Liver (tissue), 9 donors: ENCODE results near the gene ANAPC4. TPM values are rescaled to one million over a fixed set of nuclear protein-coding genes. Genes with fewer than 3 reads are reported as not detected.

Experiments
- DNase-seq: peaks from one replicate; pipeline ENCODE4 v3.0.0-alpha.2; 2017; ENCODE audit warnings: low spot score
- H3K27ac ChIP-seq, 2 donors: one replicate each; pipeline ENCODE4 v1.7.0; 2013; ENCODE audit warnings: inconsistent platforms in 2 of 2, low read length in 2 of 2, control low read depth in 1 of 2, low read depth in 1 of 2, mild to moderate bottlenecking in 1 of 2
- H3K27me3 ChIP-seq, 4 donors: one replicate each; pipeline versions ENCODE4 v1.6.1 to v1.7.0; 2013; ENCODE audit warnings: low read length in 3 of 4, inconsistent platforms in 1 of 4, mild to moderate bottlenecking in 1 of 4, moderate library complexity in 1 of 4; ENCODE audit not compliant: control insufficient read depth in 4 of 4, insufficient read depth in 4 of 4
- H3K36me3 ChIP-seq, 4 donors: one replicate each; pipeline versions ENCODE4 v1.6.1 to v1.7.0; 2013; ENCODE audit warnings: low read length in 3 of 4, mild to moderate bottlenecking in 3 of 4, low read depth in 1 of 4, moderate library complexity in 1 of 4; ENCODE audit not compliant: control insufficient read depth in 4 of 4, insufficient read depth in 3 of 4
- H3K4me1 ChIP-seq, 4 donors: one replicate each; pipeline versions ENCODE4 v1.6.1 to v1.7.0; 2013; ENCODE audit warnings: low read length in 3 of 4, mild to moderate bottlenecking in 3 of 4, moderate library complexity in 1 of 4; ENCODE audit not compliant: control insufficient read depth in 4 of 4, insufficient read depth in 4 of 4
- H3K4me3 ChIP-seq, 3 donors: one replicate each; pipeline versions ENCODE4 v1.6.1 to v1.7.0; 2013; ENCODE audit warnings: low read length in 3 of 3, control low read depth in 1 of 3, low read depth in 1 of 3, mild to moderate bottlenecking in 1 of 3
- H3K9ac ChIP-seq, 2 donors: one replicate each; pipeline ENCODE4 v1.7.0; 2013; ENCODE audit warnings: low read length in 2 of 2, mild to moderate bottlenecking in 2 of 2, moderate library complexity in 2 of 2, control low read depth in 1 of 2, low read depth in 1 of 2
- H3K9me3 ChIP-seq, 4 donors: one replicate each; pipeline versions ENCODE4 v1.6.1 to v1.7.0; 2013; ENCODE audit warnings: low read length in 3 of 4; ENCODE audit not compliant: control insufficient read depth in 4 of 4
- CTCF ChIP-seq: fragments of 150-350 bp; IDR thresholded peaks from 2 replicates; pipeline ENCODE4 v1.5.1; 2017; ENCODE audit warnings: improper control_type of control experiment, low read depth, low read length; ENCODE audit not compliant: missing input control
- FOXA1 ChIP-seq: IDR thresholded peaks from 2 replicates; pipeline ENCODE4 v1.6.1; 2016; ENCODE audit warnings: antibody characterized with exemption
- FOXA2 ChIP-seq: IDR thresholded peaks from 2 replicates; pipeline ENCODE4 v1.6.1; 2016; ENCODE audit warnings: antibody characterized with exemption
- GABPA ChIP-seq, 2 donors: IDR thresholded peaks in 1 of 2; conservative IDR thresholded peaks in 1 of 2; 2 replicates each; pipeline ENCODE4 v1.6.1; 2016; ENCODE audit warnings: antibody characterized with exemption in 2 of 2, mild to moderate bottlenecking in 1 of 2, moderate library complexity in 1 of 2
- HNF4A ChIP-seq, 2 donors: conservative IDR thresholded peaks; 2 replicates each; pipeline ENCODE4 v1.6.1; 2016; ENCODE audit warnings: antibody characterized with exemption in 2 of 2, mild to moderate bottlenecking in 2 of 2
- JUND ChIP-seq, 2 donors: IDR thresholded peaks; 2 replicates each; pipeline ENCODE4 v1.6.1; 2016; ENCODE audit warnings: antibody characterized with exemption in 2 of 2
- MAX ChIP-seq: IDR thresholded peaks from 2 replicates; pipeline ENCODE4 v1.6.1; 2016; ENCODE audit warnings: antibody characterized with exemption
- NR2F2 ChIP-seq: IDR thresholded peaks from 2 replicates; pipeline ENCODE4 v1.6.1; 2016; ENCODE audit warnings: antibody characterized with exemption
- REST ChIP-seq: IDR thresholded peaks from 2 replicates; pipeline ENCODE4 v1.6.1; 2016; ENCODE audit warnings: antibody characterized with exemption, mild to moderate bottlenecking
- RXRA ChIP-seq, 2 donors: IDR thresholded peaks; 2 replicates each; pipeline ENCODE4 v1.6.1; 2017 to 2018; ENCODE audit warnings: antibody characterized with exemption in 2 of 2, mild to moderate bottlenecking in 1 of 2
- SP1 ChIP-seq: IDR thresholded peaks from 2 replicates; pipeline ENCODE4 v1.6.1; 2018; ENCODE audit warnings: antibody characterized with exemption, mild to moderate bottlenecking
- TAF1 ChIP-seq: conservative IDR thresholded peaks from 2 replicates; pipeline ENCODE4 v1.6.1; 2016; ENCODE audit warnings: antibody characterized with exemption, mild to moderate bottlenecking
- YY1 ChIP-seq: IDR thresholded peaks from 2 replicates; pipeline ENCODE4 v1.6.1; 2016; ENCODE audit warnings: antibody characterized with exemption, mild to moderate bottlenecking
- WGBS: extraction: QIAGEN DNeasy Blood & Tissue Kit; methylation state at CpG from one replicate; pipeline ENCODE4 v1.1.7; 2013; 5-methylcytosine and 5-hydroxymethylcytosine counted together
- polyA plus RNA-seq, 2 donors: library from polyadenylated mRNA; stranded (reverse) in 1 of 2; unstranded in 1 of 2; fragments of 200-250 nt in 1 of 2; fragments of >200 nt in 1 of 2; fragmentation: Nextera tagmentation in 1 of 2; extraction: Ambion mirVana in 1 of 2; gene quantifications; one replicate each; pipeline versions ENCODE4 v1.2.1 to v1.2.3, GENCODE V29; 2013 to 2015
- total RNA-seq, 2 donors: library from RNA; depleted of rRNA; stranded (reverse); fragments of >200 nt; gene quantifications; one replicate each; pipeline ENCODE4 v1.2.3, GENCODE V29; 2014
- TF ChIP-seq, protein P1 (sequence below): IDR thresholded peaks from 2 replicates; pipeline ENCODE4 v1.6.1; 2016; ENCODE audit warnings: antibody characterized with exemption
- TF ChIP-seq, protein P2 (sequence below): IDR thresholded peaks from 2 replicates; pipeline ENCODE4 v1.6.1; 2016; ENCODE audit warnings: antibody characterized with exemption
- donor health status: healthy.
- donor health status: healthy.
- donor health status: healthy.
- donor health status: healthy.
- donor health status: healthy.

Gene ANAPC4
- total and polyA plus RNA-seq, 4 donors: 5.7 to 17.3 (median 11.0) TPM

- no peak for TF ChIP-seq CTCF
- H3K27ac ChIP-seq: no peak overlapping the region
- no peaks in the 10 kb centered on the region for H3K36me3 ChIP-seq
- H3K27me3 ChIP-seq: no peaks in the 10 kb centered on the region
- no peak overlapping the region for H3K9ac ChIP-seq
- no peaks in the 10 kb centered on the region for H3K4me1 ChIP-seq
- H3K9me3 ChIP-seq: no peaks in the 10 kb centered on the region
- 90% methylated on average over 5 of the region's 5 CpGs for WGBS
- no peak overlapping the region for H3K4me3 ChIP-seq
- no peak for DNase-seq
Observed at GRCh38 chr4:25449688-25450087, 72.6 kb downstream of the ANAPC4 start.

- H3K9ac ChIP-seq: no peak overlapping the region
- TF ChIP-seq SP1: no peak
- no peak for TF ChIP-seq GABPA (IDR thresholded peaks at IDR 0.05 in 1 of 2, conservative IDR thresholded peaks at IDR 0.05 in 1 of 2)
- no peak for TF ChIP-seq TAF1
- no peak for TF ChIP-seq RXRA (IDR thresholded peaks at IDR 0.05)
- TF ChIP-seq NR2F2: peak; percentile 18
- no peak for TF ChIP-seq YY1
- TF ChIP-seq JUND (IDR thresholded peaks at IDR 0.05): no peak
- TF ChIP-seq HNF4A (conservative IDR thresholded peaks at IDR 0.05): no peak
- no peaks in the 10 kb centered on the region for H3K4me1 ChIP-seq
- no peak overlapping the region for H3K4me3 ChIP-seq
- WGBS: 89% methylated on average over 4 of the region's 4 CpGs
- H3K27me3 ChIP-seq: no peaks in the 10 kb centered on the region
- H3K9me3 ChIP-seq: no peaks in the 10 kb centered on the region
- no peak overlapping the region for H3K27ac ChIP-seq
- DNase-seq: no peak
- no peaks in the 10 kb centered on the region for H3K36me3 ChIP-seq
Observed at GRCh38 chr4:25450491-25450901, 73.4 kb downstream of the ANAPC4 start.

DNA sequence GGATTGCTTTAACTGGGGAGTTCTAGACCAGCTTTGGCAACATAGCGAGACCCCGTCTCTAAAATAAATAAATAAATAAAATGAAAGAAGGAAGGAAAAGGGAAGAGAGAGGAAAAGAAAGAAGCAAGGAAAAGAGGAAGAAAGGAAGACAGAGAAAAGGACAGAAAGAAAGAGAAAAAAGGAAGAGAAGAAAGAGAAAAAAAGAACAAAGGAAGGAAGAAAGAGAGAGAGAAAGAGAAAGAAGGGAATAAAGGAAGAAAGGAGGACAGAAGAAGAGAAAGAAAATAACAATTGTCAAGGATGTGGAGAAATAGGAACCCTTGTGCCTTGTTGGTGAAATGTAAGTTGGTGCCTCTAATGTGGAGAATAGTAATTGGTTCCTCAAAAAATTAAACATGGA is 74.6 kb downstream of the ANAPC4 start:
- H3K27me3 ChIP-seq: no peaks in the 10 kb centered on the region
- TF ChIP-seq RXRA (IDR thresholded peaks at IDR 0.05) (no peak), REST (no peak), MAX (no peak), CTCF (no peak), HNF4A (conservative IDR thresholded peaks at IDR 0.05) (no peak), JUND (IDR thresholded peaks at IDR 0.05) (no peak), FOXA2 (no peak), FOXA1 (no peak), YY1 (no peak), TAF1 (no peak), SP1 (no peak)
- TF ChIP-seq, protein P1, sequence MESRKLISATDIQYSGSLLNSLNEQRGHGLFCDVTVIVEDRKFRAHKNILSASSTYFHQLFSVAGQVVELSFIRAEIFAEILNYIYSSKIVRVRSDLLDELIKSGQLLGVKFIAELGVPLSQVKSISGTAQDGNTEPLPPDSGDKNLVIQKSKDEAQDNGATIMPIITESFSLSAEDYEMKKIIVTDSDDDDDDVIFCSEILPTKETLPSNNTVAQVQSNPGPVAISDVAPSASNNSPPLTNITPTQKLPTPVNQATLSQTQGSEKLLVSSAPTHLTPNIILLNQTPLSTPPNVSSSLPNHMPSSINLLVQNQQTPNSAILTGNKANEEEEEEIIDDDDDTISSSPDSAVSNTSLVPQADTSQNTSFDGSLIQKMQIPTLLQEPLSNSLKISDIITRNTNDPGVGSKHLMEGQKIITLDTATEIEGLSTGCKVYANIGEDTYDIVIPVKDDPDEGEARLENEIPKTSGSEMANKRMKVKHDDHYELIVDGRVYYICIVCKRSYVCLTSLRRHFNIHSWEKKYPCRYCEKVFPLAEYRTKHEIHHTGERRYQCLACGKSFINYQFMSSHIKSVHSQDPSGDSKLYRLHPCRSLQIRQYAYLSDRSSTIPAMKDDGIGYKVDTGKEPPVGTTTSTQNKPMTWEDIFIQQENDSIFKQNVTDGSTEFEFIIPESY: no peak
- TF ChIP-seq, protein P2, sequence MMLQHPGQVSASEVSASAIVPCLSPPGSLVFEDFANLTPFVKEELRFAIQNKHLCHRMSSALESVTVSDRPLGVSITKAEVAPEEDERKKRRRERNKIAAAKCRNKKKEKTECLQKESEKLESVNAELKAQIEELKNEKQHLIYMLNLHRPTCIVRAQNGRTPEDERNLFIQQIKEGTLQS: no peak
- H3K4me1 ChIP-seq: no peaks in the 10 kb centered on the region
- no peaks in the 10 kb centered on the region for H3K9me3 ChIP-seq
- no peak for DNase-seq
- no peak overlapping the region for H3K27ac ChIP-seq
- no peak overlapping the region for H3K4me3 ChIP-seq
- H3K36me3 ChIP-seq: no peaks in the 10 kb centered on the region
- H3K9ac ChIP-seq: no peak overlapping the region
- WGBS: 96% methylated on average over 2 of the region's 2 CpGs
